Spleen (tissue), 11 donors: ENCODE measurements around the gene OLFM1. TPM values are rescaled to one million over a fixed set of nuclear protein-coding genes. Genes with fewer than 3 reads are reported as not detected.

ENCODE experiments used
- DNase-seq: peaks from one replicate; pipeline ENCODE4 v3.0.0-alpha.2; 2020
- H3K27ac ChIP-seq, 8 donors: fragments of 200-600 bp; sonication (generic) in 7 of 8; 1 replicate in 4 of 8; 2 replicates in 4 of 8; pipeline versions ENCODE4 v1.5.0 to v1.8.0; 2016 to 2021; ENCODE audit warnings: inconsistent platforms in 4 of 8, mild to moderate bottlenecking in 4 of 8, moderate library complexity in 1 of 8
- H3K27me3 ChIP-seq, 7 donors: fragments of 200-600 bp; sonication (generic) in 6 of 7; replicated peaks in 1 of 7; 1 replicate in 4 of 7; 2 replicates in 3 of 7; pipeline versions ENCODE4 v1.5.0 to v1.8.0; 2016 to 2021; ENCODE audit warnings: inconsistent platforms in 3 of 7, mild to moderate bottlenecking in 1 of 7
- H3K36me3 ChIP-seq, 6 donors: fragments of 200-600 bp; sonication (generic) in 5 of 6; 1 replicate in 4 of 6; 2 replicates in 2 of 6; pipeline versions ENCODE4 v1.5.0 to v1.8.0; 2016 to 2021; ENCODE audit warnings: inconsistent platforms in 2 of 6
- H3K4me1 ChIP-seq, 6 donors: fragments of 200-600 bp; sonication (generic) in 5 of 6; 1 replicate in 3 of 6; 2 replicates in 3 of 6; pipeline versions ENCODE4 v1.5.0 to v1.8.0; 2016 to 2021; ENCODE audit warnings: inconsistent platforms in 3 of 6
- H3K4me3 ChIP-seq, 8 donors: fragments of 200-600 bp; sonication (generic) in 7 of 8; 1 replicate in 4 of 8; 2 replicates in 4 of 8; pipeline versions ENCODE4 v1.5.0 to v1.8.0; 2016 to 2021; ENCODE audit warnings: inconsistent platforms in 4 of 8, mild to moderate bottlenecking in 4 of 8, moderate library complexity in 2 of 8
- H3K9me3 ChIP-seq, 8 donors: fragments of 200-600 bp; sonication (generic) in 7 of 8; 1 replicate in 4 of 8; 2 replicates in 4 of 8; pipeline versions ENCODE4 v1.5.0 to v1.8.0; 2016 to 2021; ENCODE audit warnings: inconsistent platforms in 4 of 8
- CTCF ChIP-seq, 11 experiments: fragments of 200-600 bp in 7 of 11; fragments of 450-650 bp in 4 of 11; sonication (generic) in 4 of 11; IDR thresholded peaks in 8 of 11; conservative IDR thresholded peaks in 3 of 11; 1 replicate in 7 of 11; 2 replicates in 4 of 11; pipeline versions ENCODE4 v1.4.0 to v1.8.0; 2016 to 2021; ENCODE audit warnings: antibody characterized with exemption in 11 of 11, inconsistent platforms in 4 of 11, mild to moderate bottlenecking in 1 of 11
- POLR2A ChIP-seq, 3 donors: fragments of 450-650 bp; IDR thresholded peaks; one replicate each; pipeline ENCODE4 v1.5.1; 2017; ENCODE audit warnings: antibody characterized with exemption in 3 of 3, mild to moderate bottlenecking in 1 of 3
- POLR2AphosphoS5 ChIP-seq, 3 donors: sonication (generic); formaldehyde crosslinking; IDR thresholded peaks; one replicate each; pipeline ENCODE4 v1.5.1; 2017; ENCODE audit warnings: antibody characterized with exemption in 3 of 3
- WGBS, 5 donors: extraction: QIAGEN DNeasy Blood & Tissue Kit in 3 of 5; methylation state at CpG; one replicate each; pipeline versions ENCODE4 v1.1.5 to v1.1.7; 2013 to 2018; 5-methylcytosine and 5-hydroxymethylcytosine counted together
- intact Hi-C: fragments of 100-400 bp; cut with DNase I; formaldehyde crosslinking; loops from one replicate; pipeline ENCODE4 v1.15.0; 2023; ENCODE audit warnings: low total_unique reads
- polyA plus RNA-seq, 3 donors: library from polyadenylated mRNA; stranded (reverse); fragments of 200-250 nt; gene quantifications; one replicate each; pipeline ENCODE4 v1.2.1, GENCODE V29; 2013
- total RNA-seq, 7 donors: library from RNA; depleted of rRNA in 3 of 7; stranded (reverse); fragments of >200 nt in 3 of 7; fragmentation: NEBNext Ultra II Directional in 4 of 7; extraction: Animal tissue kit (Norgen Biotek cat#: 25700) in 4 of 7; gene quantifications; one replicate each; pipeline versions ENCODE4 v1.1.0 to v1.2.1, GENCODE V29; 2016 to 2021
- donor health status: healthy with polysubstance abuse.
- donor health status: DM: no; HTN: no; CAD: no; lungs with moderate emphysema.
- donor health status: DM: no; HTN: no; CAD: no.
- donor health status: Bipolar disorder and iron deficiency.
- donor health status: healthy.
- donor health status: DM: no; HTN: no; CAD: no.
- donor health status: DM: yes; HTN: yes; CAD: no.

Gene OLFM1
- total and polyA plus RNA-seq, 10 donors, result 5.9 to 109 (median 44.7) TPM

DNA sequence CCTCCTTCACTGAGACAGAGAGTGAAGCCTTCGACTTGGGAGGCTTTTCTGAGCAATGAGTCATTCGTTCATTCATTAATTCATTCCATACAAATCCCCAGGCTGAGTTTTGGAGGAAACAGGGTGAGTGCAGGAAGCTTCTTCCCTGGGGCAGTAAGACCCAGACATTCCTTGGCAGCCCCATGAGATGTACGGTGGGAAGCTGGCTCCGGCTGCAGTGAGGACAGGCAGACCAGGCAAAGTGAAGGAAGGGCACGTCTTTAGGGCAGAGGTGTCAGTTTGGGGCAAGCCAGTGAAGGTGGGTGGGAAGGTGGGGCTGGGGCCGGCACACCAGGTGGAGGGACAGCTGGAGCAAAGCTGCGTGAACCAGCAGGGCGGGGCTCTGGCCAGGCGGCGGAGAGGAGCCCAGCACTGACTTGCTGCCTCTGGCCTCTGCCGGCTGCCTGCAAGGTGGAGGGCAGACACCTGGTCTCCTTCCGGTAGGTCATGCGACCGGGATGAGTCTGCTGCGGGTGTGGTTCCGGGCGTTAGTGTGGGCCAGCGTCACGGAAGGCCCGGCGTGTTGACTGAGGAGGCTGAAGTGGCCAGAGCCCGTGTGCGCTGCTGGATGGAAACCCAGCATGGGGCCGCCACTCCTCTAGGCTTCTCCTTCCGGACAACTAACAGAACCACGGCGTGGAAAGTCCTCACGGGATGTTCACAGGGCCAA is 16.6 kb downstream of the OLFM1 start:
- H3K27me3 ChIP-seq, result peaks cover 0 to 97% (median 0%) of the 10 kb centered on the region in 7 donors
- TF ChIP-seq CTCF (IDR thresholded peaks at IDR 0.05 in 8 of 11, conservative IDR thresholded peaks at IDR 0.05 in 3 of 11), result no peak
- no peak for DNase-seq
- no peaks in the 10 kb centered on the region for H3K9me3 ChIP-seq
- H3K27ac ChIP-seq, result no peak overlapping the region
- no peak overlapping the region for H3K4me3 ChIP-seq
- WGBS, 5 donors, result 68 to 82% (median 79%) methylated on average over 15 to 28 of the region's 28 CpGs
- H3K36me3 ChIP-seq, result peaks cover 0 to 39% (median 1%) of the 10 kb centered on the region in 6 donors
- intact Hi-C loops, result no loop called here
- H3K4me1 ChIP-seq, result peaks cover 0 to 4% (median 0%) of the 10 kb centered on the region in 6 donors

GRCh38 chr9:135104761-135105160 is 17.3 kb downstream of the OLFM1 start:
- H3K36me3 ChIP-seq, result peaks cover 0 to 38% (median 0%) of the 10 kb centered on the region in 6 donors
- no peak for DNase-seq
- intact Hi-C loops, result no loop called here
- no peak overlapping the region for H3K4me3 ChIP-seq
- H3K27ac ChIP-seq, result no peak overlapping the region
- H3K9me3 ChIP-seq, result no peaks in the 10 kb centered on the region
- H3K27me3 ChIP-seq, result peaks cover 0 to 98% (median 0%) of the 10 kb centered on the region in 7 donors
- peaks cover 0 to 4% (median 0%) of the 10 kb centered on the region in 6 donors for H3K4me1 ChIP-seq
- TF ChIP-seq CTCF (IDR thresholded peaks at IDR 0.05 in 8 of 11, conservative IDR thresholded peaks at IDR 0.05 in 3 of 11) (no peak), POLR2AphosphoS5 (IDR thresholded peaks at IDR 0.05) (no peak), POLR2A (IDR thresholded peaks at IDR 0.05) (no peak)
- 73 to 84% (median 79%) methylated on average over 11 to 12 of the region's 12 CpGs for WGBS, 5 donors

DNA sequence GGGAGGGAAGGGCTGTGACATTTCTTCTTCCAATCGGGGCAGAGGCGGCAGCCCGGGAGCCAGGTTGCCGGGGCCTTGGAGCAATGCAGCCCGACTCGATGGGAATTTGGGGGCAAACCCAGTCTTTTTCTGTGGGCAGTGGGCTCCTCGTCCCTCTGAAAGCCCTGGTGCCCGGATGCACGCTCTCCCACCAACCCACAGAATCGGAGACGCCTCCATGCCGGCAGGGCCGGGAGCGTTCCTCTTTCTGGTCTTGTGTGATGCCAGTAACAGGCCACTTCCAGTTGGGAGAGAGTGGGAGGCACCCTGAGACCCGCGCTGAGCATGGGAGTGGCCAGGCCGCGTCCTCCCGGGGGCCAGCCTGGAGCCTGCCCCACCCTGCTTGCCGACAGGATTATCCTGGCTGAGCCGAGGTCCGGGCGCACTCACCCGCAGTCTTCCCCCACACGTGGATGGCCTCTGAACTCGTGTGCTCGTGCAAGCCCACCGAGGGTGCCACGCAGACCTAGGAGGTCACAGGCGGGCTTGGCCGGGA is 17.8 kb downstream of the OLFM1 start:
- no peak for TF ChIP-seq CTCF (IDR thresholded peaks at IDR 0.05 in 8 of 11, conservative IDR thresholded peaks at IDR 0.05 in 3 of 11)
- TF ChIP-seq POLR2A (IDR thresholded peaks at IDR 0.05), result no peak
- no peak for TF ChIP-seq POLR2AphosphoS5 (IDR thresholded peaks at IDR 0.05)
- Histone ChIP-seq H3K27me3 (peaks cover 0 to 98% (median 0%) of the 10 kb centered on the region in 7 donors), H3K4me3 (no peak overlapping the region), H3K27ac (no peak overlapping the region), H3K9me3 (no peaks in the 10 kb centered on the region), H3K4me1 (peaks cover 0 to 4% (median 0%) of the 10 kb centered on the region in 6 donors), H3K36me3 (peaks cover 0 to 39% (median 0%) of the 10 kb centered on the region in 6 donors)
- WGBS, 5 donors, result 79 to 82% (median 81%) methylated on average over 22 to 31 of the region's 31 CpGs
- DNase-seq, result no peak
- intact Hi-C loops, result no loop called here

DNA sequence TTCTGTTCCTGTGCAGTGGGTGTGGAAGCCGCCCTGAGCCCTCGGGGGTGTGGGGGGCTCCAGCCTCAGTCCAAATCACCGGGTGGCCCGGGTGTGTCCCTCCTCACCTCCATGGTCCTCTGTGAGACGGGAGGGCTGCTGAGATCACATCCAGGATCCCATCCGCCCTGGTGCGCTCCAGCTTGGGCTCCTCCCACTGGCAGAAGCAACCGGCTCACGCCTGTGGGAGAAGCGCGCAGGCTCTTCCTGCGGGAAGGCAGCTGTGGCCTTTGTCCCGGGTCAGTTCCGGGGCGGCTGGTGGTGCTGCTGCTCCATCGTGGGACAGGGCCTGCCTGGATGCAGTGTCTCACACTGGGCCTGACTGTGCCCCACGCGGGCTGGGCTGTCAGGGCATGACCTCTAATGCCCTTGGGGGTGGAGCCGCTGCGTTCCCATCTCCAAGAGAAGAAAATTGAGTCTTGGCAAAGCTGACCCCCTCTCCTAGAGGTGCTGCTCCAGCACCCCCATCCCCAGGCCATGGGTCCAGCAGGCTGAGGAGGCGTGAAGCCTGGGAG is 18.5 kb downstream of the OLFM1 start:
- intact Hi-C loops, result no loop called here
- WGBS, 5 donors, result 43 to 76% (median 61%) methylated on average over 7 to 21 of the region's 21 CpGs
- Histone ChIP-seq H3K4me1 (peaks cover 0 to 4% (median 0%) of the 10 kb centered on the region in 6 donors), H3K27me3 (peaks cover 0 to 99% (median 0%) of the 10 kb centered on the region in 7 donors), H3K27ac (no peak overlapping the region), H3K36me3 (peaks cover 0 to 39% (median 0%) of the 10 kb centered on the region in 6 donors), H3K4me3 (no peak overlapping the region), H3K9me3 (no peaks in the 10 kb centered on the region)
- TF ChIP-seq POLR2AphosphoS5 (IDR thresholded peaks at IDR 0.05) (no peak), POLR2A (IDR thresholded peaks at IDR 0.05) (no peak), CTCF (IDR thresholded peaks at IDR 0.05 in 8 of 11, conservative IDR thresholded peaks at IDR 0.05 in 3 of 11) (no peak)
- no peak for DNase-seq
